ENCODE data around the gene C2CD2. TPM values are rescaled to one million over a fixed set of nuclear protein-coding genes. Genes with fewer than 3 reads are reported as not detected.
"Not testable (repeated sequence)": the region's sequence is repeated elsewhere in the genome, so short reads cannot be mapped to it uniquely, and the experiment has no call there.

C2CD2 gene
- total RNA-seq, 4 donors from 2014 or later, result 3.0 to 15.7 (median 7.4) TPM

DNA sequence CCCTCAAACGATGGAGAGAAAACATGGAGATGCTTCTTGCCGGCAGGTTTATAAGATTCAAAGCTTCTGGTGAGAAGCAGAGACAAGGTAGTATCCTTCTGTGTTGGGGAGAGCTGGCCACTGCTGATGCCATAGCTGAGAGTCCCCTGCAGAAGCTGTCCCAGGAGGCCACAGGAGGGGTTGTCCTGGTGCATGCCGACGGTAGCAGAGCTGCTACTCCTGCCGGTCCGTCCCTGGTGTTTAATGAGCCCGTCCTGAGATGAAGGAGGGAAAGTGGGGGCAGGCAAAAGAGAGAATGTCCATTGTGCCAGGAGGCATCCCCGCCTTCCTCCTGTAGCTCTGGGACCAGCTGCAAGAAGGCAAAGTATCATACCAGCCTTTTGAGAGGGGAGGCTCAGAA is 10.4 kb upstream of the C2CD2 start:
- no peak for DNase-seq

DNA sequence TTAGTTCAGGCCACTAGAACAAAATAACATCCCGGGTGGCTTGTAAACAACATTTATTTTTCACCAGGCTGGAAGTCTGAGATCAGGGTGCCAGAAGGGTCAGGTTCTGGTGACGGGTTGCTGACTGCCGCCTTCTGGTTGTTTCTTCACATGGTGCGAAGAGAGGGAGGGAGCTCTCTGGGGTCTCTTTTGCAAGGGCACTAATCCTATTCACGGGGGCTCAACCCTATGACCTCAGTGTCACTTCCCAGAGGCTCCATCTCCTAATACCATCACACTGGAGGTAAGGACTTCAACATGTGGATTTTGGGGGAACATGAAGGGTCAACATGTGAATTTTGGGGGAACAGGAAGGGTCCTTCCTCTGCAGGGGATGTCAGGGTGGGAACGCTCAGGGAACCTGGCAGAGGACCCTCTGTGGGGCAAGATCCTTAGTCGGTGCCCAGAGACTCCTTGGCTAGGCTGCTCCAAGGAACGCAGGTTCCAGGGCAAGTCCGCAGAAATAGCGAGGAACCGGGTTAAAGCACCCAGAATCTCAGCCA is 8.7 kb upstream of the C2CD2 start:
- WGBS, 2 donors (ENCODE audit: low coverage in 1 of 2), result 80 to 91% methylated on average over 8 to 11 of the region's 11 CpGs
- no peak for DNase-seq
- in situ Hi-C loops (cut with MboI; ENCODE audit: low pct_ligation_motif_present in 1 of 4, low pct_unique_long_range_greater_than_20kb in 1 of 4, low sequenced_read_pairs in 3 of 4), result no loop called here

More for the DNA sequence above, 10.4 kb upstream of the C2CD2 start:
- 85% methylated on average over 8 of the region's 8 CpGs; no CpG with 5 or more reads in 1 of the 2 donors for WGBS, 2 donors (ENCODE audit: low coverage in 1 of 2)
- Histone ChIP-seq H3K36me3 (no peaks in the 10 kb centered on the region), H3K4me3 (no peak overlapping the region), H3K4me1 (no peaks in the 10 kb centered on the region), H3K9me3 (no peaks in the 10 kb centered on the region), H3K27ac (no peak overlapping the region), H3K27me3 (peaks cover 5% of the 10 kb centered on the region)
- TF ChIP-seq EP300 (IDR thresholded peaks at IDR 0.05; ENCODE audit: low read depth) (no peak), CTCF (IDR thresholded peaks at IDR 0.05) (no peak), POLR2A (IDR thresholded peaks at IDR 0.05) (no peak), POLR2AphosphoS5 (IDR thresholded peaks at IDR 0.05) (no peak)
- intact Hi-C loops (cut with DNase I; ENCODE audit: low total_unique reads) (no loop called here), in situ Hi-C loops (cut with MboI; ENCODE audit: low pct_ligation_motif_present in 1 of 4, low pct_unique_long_range_greater_than_20kb in 1 of 4, low sequenced_read_pairs in 3 of 4) (no loop called here)

DNA sequence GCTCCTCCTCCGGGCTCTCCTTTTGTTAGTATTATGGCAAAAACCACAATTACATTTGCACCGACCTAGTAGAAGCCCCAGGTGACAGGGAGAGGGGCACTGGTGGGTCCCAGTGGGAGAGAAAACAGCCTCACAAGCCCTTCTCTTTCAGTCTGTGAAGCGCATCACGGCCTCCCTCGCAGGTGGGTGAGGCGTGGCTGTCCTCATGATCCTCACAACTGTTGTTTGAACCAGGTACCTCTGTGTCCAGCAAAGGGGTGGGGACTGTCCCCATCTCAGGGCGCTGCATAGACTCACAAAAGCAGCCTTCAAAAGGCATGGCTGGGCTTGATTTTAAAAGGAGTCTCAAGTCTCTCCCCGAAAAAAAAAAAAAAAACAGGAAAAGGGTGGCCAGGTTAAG is 7.9 kb upstream of the C2CD2 start:
- Histone ChIP-seq H3K9me3 (no peaks in the 10 kb centered on the region), H3K27ac (no peak overlapping the region), H3K4me3 (no peak overlapping the region), H3K36me3 (no peaks in the 10 kb centered on the region), H3K27me3 (peaks cover 5% of the 10 kb centered on the region), H3K4me1 (peaks cover 0 to 16% (median 5%) of the 10 kb centered on the region in 4 donors)
- 52% methylated on average over 8 of the region's 8 CpGs; no CpG with 5 or more reads in 1 of the 2 donors for WGBS, 2 donors (ENCODE audit: low coverage in 1 of 2)
- DNase-seq, result no peak
- in situ Hi-C loops (cut with MboI; ENCODE audit: low pct_ligation_motif_present in 1 of 4, low pct_unique_long_range_greater_than_20kb in 1 of 4, low sequenced_read_pairs in 3 of 4) (no loop called here), intact Hi-C loops (cut with DNase I; ENCODE audit: low total_unique reads) (no loop called here)
- no peak for TF ChIP-seq POLR2A (IDR thresholded peaks at IDR 0.05)
- no peak for TF ChIP-seq EP300 (IDR thresholded peaks at IDR 0.05; ENCODE audit: low read depth)

More for the DNA sequence above, 8.7 kb upstream of the C2CD2 start:
- Histone ChIP-seq H3K4me1 (peaks cover 0 to 9% (median 2%) of the 10 kb centered on the region in 4 donors), H3K27ac (no peak overlapping the region), H3K9me3 (no peaks in the 10 kb centered on the region), H3K36me3 (no peaks in the 10 kb centered on the region), H3K27me3 (peaks cover 5% of the 10 kb centered on the region), H3K4me3 (no peak overlapping the region)
- intact Hi-C loops (cut with DNase I; ENCODE audit: low total_unique reads), result no loop called here
- TF ChIP-seq POLR2AphosphoS5 (IDR thresholded peaks at IDR 0.05), result no peak
- TF ChIP-seq POLR2A (IDR thresholded peaks at IDR 0.05), result no peak

DNA sequence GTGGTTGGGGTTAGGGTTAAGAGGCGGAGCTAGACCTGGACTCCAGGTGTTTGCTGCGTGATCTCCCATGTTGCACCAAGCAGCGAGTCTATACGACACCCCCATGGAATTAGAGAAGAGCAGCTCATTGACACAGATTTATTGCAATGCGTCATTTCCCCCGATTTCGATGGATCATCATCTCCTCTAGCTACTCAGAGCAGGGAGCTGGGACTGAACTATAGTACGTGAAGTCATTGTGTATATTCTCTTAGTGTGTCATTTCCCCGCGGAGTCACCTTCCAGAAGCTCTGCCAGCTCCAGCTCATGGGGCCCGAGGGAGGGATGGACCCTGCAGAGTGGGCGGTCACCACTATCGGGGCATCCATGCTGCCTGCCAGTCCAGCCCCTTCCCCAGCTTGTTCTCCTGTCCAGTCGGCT is 7.5 kb upstream of the C2CD2 start:
- DNase-seq, result no peak
- in situ Hi-C loops (cut with MboI; ENCODE audit: low pct_ligation_motif_present in 1 of 4, low pct_unique_long_range_greater_than_20kb in 1 of 4, low sequenced_read_pairs in 3 of 4) (no loop called here), intact Hi-C loops (cut with DNase I; ENCODE audit: low total_unique reads) (no loop called here)
- no peak for TF ChIP-seq POLR2AphosphoS5 (IDR thresholded peaks at IDR 0.05)
- TF ChIP-seq POLR2A (IDR thresholded peaks at IDR 0.05), result no peak
- TF ChIP-seq EP300 (IDR thresholded peaks at IDR 0.05; ENCODE audit: low read depth), result no peak
- TF ChIP-seq CTCF (IDR thresholded peaks at IDR 0.05), result no peak
- peaks cover 5% of the 10 kb centered on the region for H3K27me3 ChIP-seq
- WGBS, 2 donors (ENCODE audit: low coverage in 1 of 2), result 76 to 80% methylated on average over 2 to 14 of the region's 14 CpGs
- no peak overlapping the region for H3K4me3 ChIP-seq
- H3K36me3 ChIP-seq, result no peaks in the 10 kb centered on the region
- no peak overlapping the region for H3K27ac ChIP-seq
- H3K4me1 ChIP-seq, result peaks cover 0 to 17% (median 5%) of the 10 kb centered on the region in 4 donors
- H3K9me3 ChIP-seq, result no peaks in the 10 kb centered on the region

GRCh38 chr21:41960386-41960785 is 6.6 kb upstream of the C2CD2 start:
- in situ Hi-C loops (cut with MboI; ENCODE audit: low pct_ligation_motif_present in 1 of 4, low pct_unique_long_range_greater_than_20kb in 1 of 4, low sequenced_read_pairs in 3 of 4) (no loop called here), intact Hi-C loops (cut with DNase I; ENCODE audit: low total_unique reads) (no loop called here)
- Histone ChIP-seq H3K9me3 (no peaks in the 10 kb centered on the region), H3K4me1 (peaks cover 0 to 17% (median 5%) of the 10 kb centered on the region in 4 donors), H3K27me3 (peaks cover 5% of the 10 kb centered on the region), H3K36me3 (no peaks in the 10 kb centered on the region), H3K4me3 (no peak overlapping the region), H3K27ac (no peak overlapping the region)
- WGBS, 2 donors (ENCODE audit: low coverage in 1 of 2), result 83 to 100% methylated on average over 2 to 8 of the region's 8 CpGs
- TF ChIP-seq POLR2AphosphoS5 (IDR thresholded peaks at IDR 0.05), result no peak
- TF ChIP-seq EP300 (IDR thresholded peaks at IDR 0.05; ENCODE audit: low read depth), result no peak
- no peak for TF ChIP-seq CTCF (IDR thresholded peaks at IDR 0.05)
- TF ChIP-seq POLR2A (IDR thresholded peaks at IDR 0.05), result no peak
- DNase-seq, result no peak

DNA sequence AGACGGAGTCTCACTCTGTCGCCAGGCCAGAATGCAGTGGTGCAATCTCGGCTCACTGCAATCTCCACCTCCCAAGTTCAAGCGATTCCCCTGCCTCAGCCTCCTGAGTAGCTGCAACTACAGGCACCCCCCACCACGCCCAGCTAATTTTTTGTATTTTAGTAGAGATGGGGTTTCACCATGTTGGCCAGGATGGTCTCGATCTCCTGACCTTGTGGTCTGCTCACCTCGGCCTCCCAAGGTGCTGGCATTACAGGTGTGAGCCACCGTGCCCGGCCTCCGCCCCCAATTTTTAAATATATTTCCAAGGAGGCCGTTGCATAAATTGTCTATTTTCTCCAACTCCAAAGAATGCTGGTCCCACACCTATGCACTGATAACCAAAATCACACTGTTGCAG is 5.9 kb upstream of the C2CD2 start:
- H3K4me1 ChIP-seq, result peaks cover 0 to 17% (median 5%) of the 10 kb centered on the region in 4 donors
- H3K27me3 ChIP-seq; H3K27ac ChIP-seq; DNase-seq; H3K4me3 ChIP-seq; in situ Hi-C loops (cut with MboI; ENCODE audit: low pct_ligation_motif_present in 1 of 4, low pct_unique_long_range_greater_than_20kb in 1 of 4, low sequenced_read_pairs in 3 of 4); H3K9me3 ChIP-seq; H3K36me3 ChIP-seq: not testable (repeated sequence)
- intact Hi-C loops (cut with DNase I; ENCODE audit: low total_unique reads), result loop anchor here (10.0 kb wide), 1 partner anchor 45 kb away; no protein-coding TSS in a partner anchor
- 91 to 93% methylated on average over 9 to 11 of the region's 11 CpGs for WGBS, 2 donors (ENCODE audit: low coverage in 1 of 2)

All from transverse colon (tissue), 4 donors.